Thyroid gland (tissue), 4 donors: ENCODE results near the gene MRGPRX2. TPM values are rescaled to one million over a fixed set of nuclear protein-coding genes. Genes with fewer than 3 reads are reported as not detected.

Experiments used
- DNase-seq, 2 donors: peaks; one replicate each; pipeline ENCODE4 v3.0.0-alpha.2; 2019
- H3K27ac ChIP-seq, 3 donors: fragments of 200-600 bp; sonication (generic); 1 replicate in 2 of 3; 2 replicates in 1 of 3; pipeline ENCODE4 v1.5.1; 2016 to 2019; ENCODE audit warnings: mild to moderate bottlenecking in 1 of 3, moderate library complexity in 1 of 3
- H3K27me3 ChIP-seq: fragments of 200-600 bp; sonication (generic); one replicate; pipeline ENCODE4 v1.5.1; 2019
- H3K36me3 ChIP-seq, 2 donors: fragments of 200-600 bp; sonication (generic); one replicate each; pipeline ENCODE4 v1.5.1; 2016 to 2019
- H3K4me1 ChIP-seq, 2 donors: fragments of 200-600 bp; sonication (generic); one replicate each; pipeline ENCODE4 v1.5.1; 2017 to 2019
- H3K4me3 ChIP-seq, 3 donors: fragments of 200-600 bp; sonication (generic); replicated peaks in 1 of 3; 1 replicate in 2 of 3; 2 replicates in 1 of 3; pipeline ENCODE4 v1.5.1; 2016; ENCODE audit warnings: mild to moderate bottlenecking in 1 of 3
- H3K9me3 ChIP-seq: fragments of 200-600 bp; sonication (generic); one replicate; pipeline ENCODE4 v1.5.1; 2017
- CTCF ChIP-seq, 6 experiments: fragments of 200-600 bp in 3 of 6; fragments of 450-650 bp in 3 of 6; sonication (generic) in 3 of 6; IDR thresholded peaks; one replicate each; pipeline ENCODE4 v1.5.1; 2016 to 2019; ENCODE audit warnings: antibody characterized with exemption in 6 of 6, mild to moderate bottlenecking in 2 of 6, inconsistent platforms in 1 of 6, moderate library complexity in 1 of 6
- POLR2A ChIP-seq, 2 donors: fragments of 450-650 bp; IDR thresholded peaks; one replicate each; pipeline ENCODE4 v1.6.1; 2017; ENCODE audit warnings: antibody characterized with exemption in 2 of 2, mild to moderate bottlenecking in 2 of 2, moderate library complexity in 1 of 2
- WGBS, 2 donors: methylation state at CpG; one replicate each; pipeline ENCODE4 v1.1.5; 2017; 5-methylcytosine and 5-hydroxymethylcytosine counted together
- intact Hi-C: fragments of 100-400 bp; cut with DNase I; formaldehyde crosslinking; loops from one replicate; pipeline ENCODE4 v1.15.1; 2023
- total RNA-seq, 4 donors: library from RNA; depleted of rRNA; stranded (reverse); fragments of >200 nt; gene quantifications; one replicate each; pipeline ENCODE4 v1.2.3, GENCODE V29; 2016

The MRGPRX2 gene
- total RNA-seq, 4 donors from 2014 or later = not detected

DNA sequence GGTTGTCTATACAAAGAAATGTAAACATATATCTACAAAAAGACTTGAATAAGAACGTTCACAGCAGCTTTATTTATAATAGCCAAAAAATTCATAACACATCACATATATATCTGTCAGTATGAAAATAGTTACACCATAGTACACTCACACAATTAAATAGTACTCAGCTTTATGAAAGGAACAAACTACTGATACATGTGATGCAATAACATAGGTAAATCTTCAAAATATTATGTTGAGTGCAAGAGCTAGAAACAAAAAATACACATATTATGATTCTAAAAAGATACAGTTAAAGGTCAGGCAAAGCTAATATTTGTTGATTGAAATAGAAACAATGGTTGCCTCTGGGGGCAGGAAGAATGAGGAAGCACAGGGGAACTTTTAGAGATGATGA lies 6.6 kb downstream of the MRGPRX2 start:
- intact Hi-C loops = no loop called here
- no peak overlapping the region for H3K4me3 ChIP-seq
- DNase-seq = no peak
- H3K9me3 ChIP-seq = no peaks in the 10 kb centered on the region
- no peaks in the 10 kb centered on the region for H3K4me1 ChIP-seq
- no peak overlapping the region for H3K27ac ChIP-seq
- H3K27me3 ChIP-seq = no peaks in the 10 kb centered on the region
- no peaks in the 10 kb centered on the region for H3K36me3 ChIP-seq
- WGBS, 2 donors = 60 to 76% methylated on average over 1 of the region's 1 CpG
- TF ChIP-seq POLR2A (IDR thresholded peaks at IDR 0.05) (no peak), CTCF (IDR thresholded peaks at IDR 0.05) (no peak)

GRCh38 chr11:19050281-19050680 lies 10.2 kb downstream of the MRGPRX2 start:
- Histone ChIP-seq H3K9me3 (no peaks in the 10 kb centered on the region), H3K4me1 (no peaks in the 10 kb centered on the region), H3K36me3 (no peaks in the 10 kb centered on the region), H3K27ac (no peak overlapping the region), H3K27me3 (no peaks in the 10 kb centered on the region), H3K4me3 (no peak overlapping the region)
- WGBS, 2 donors = 66 to 86% methylated on average over 2 of the region's 2 CpGs
- intact Hi-C loops = no loop called here
- no peak for TF ChIP-seq CTCF (IDR thresholded peaks at IDR 0.05)
- TF ChIP-seq POLR2A (IDR thresholded peaks at IDR 0.05) = no peak
- DNase-seq = no peak

GRCh38 chr11:19049351-19049750 lies 11.2 kb downstream of the MRGPRX2 start:
- Histone ChIP-seq H3K27me3 (no peaks in the 10 kb centered on the region), H3K4me3 (no peak overlapping the region), H3K4me1 (no peaks in the 10 kb centered on the region), H3K9me3 (no peaks in the 10 kb centered on the region), H3K27ac (no peak overlapping the region), H3K36me3 (no peaks in the 10 kb centered on the region)
- WGBS, 2 donors = 33 to 37% methylated on average over 1 of the region's 1 CpG
- TF ChIP-seq POLR2A (IDR thresholded peaks at IDR 0.05) = no peak
- TF ChIP-seq CTCF (IDR thresholded peaks at IDR 0.05) = no peak
- no peak for DNase-seq
- intact Hi-C loops = no loop called here

- no peak for TF ChIP-seq POLR2A (IDR thresholded peaks at IDR 0.05)
- TF ChIP-seq CTCF (IDR thresholded peaks at IDR 0.05) = no peak
These were observed 20.5 kb downstream of the MRGPRX2 start for GRCh38 chr11:19040051-19040450.

GRCh38 chr11:19039409-19039808 lies 21.1 kb downstream of the MRGPRX2 start:
- DNase-seq = no peak
- Histone ChIP-seq H3K4me1 (no peaks in the 10 kb centered on the region), H3K9me3 (no peaks in the 10 kb centered on the region), H3K27me3 (no peaks in the 10 kb centered on the region), H3K4me3 (no peak overlapping the region), H3K36me3 (no peaks in the 10 kb centered on the region), H3K27ac (no peak overlapping the region)
- TF ChIP-seq CTCF (IDR thresholded peaks at IDR 0.05) (no peak), POLR2A (IDR thresholded peaks at IDR 0.05) (no peak)
- intact Hi-C loops = no loop called here
- WGBS, 2 donors = 80 to 84% methylated on average over 1 of the region's 1 CpG

More at GRCh38 chr11:19040051-19040450, 20.5 kb downstream of the MRGPRX2 start:
- intact Hi-C loops = no loop called here
- no peak for DNase-seq
- Histone ChIP-seq H3K27ac (no peak overlapping the region), H3K4me3 (no peak overlapping the region), H3K27me3 (no peaks in the 10 kb centered on the region), H3K9me3 (no peaks in the 10 kb centered on the region), H3K4me1 (no peaks in the 10 kb centered on the region), H3K36me3 (no peaks in the 10 kb centered on the region)
- WGBS, 2 donors = 87 to 94% methylated on average over 3 to 9 of the region's 10 CpGs
